Activated CD4-positive, CD25-positive, alpha-beta regulatory T cell (primary cell): Measurements from ENCODE around the gene TMEM143.
"Not testable (repeated sequence)": the region's sequence is repeated elsewhere in the genome, so short reads cannot be mapped to it uniquely, and the experiment has no call there.

Source experiments
- DNase-seq, 4 experiments: peaks; one replicate each; lab custom pipeline; 2025; lab: John Stamatoyannopoulos, UW

TMEM143 gene

GRCh38 chr19:48391100-48392005, 27.6 kb upstream of the TMEM143 start, which contains the start of gene KDELR1:
TSS of gene KDELR1 (minus strand) at chr19:48391551. CDS start at chr19:48391358, 193 bp downstream.
- DNase-seq: peak; percentile 41 to 61 (median 54)

GRCh38 chr19:48390188-48391099, 26.7 kb upstream of the TMEM143 start:
- peak; percentile 29 to 46 (median 33) for DNase-seq

- no peak for DNase-seq
These were observed 23.2 kb upstream of the TMEM143 start for GRCh38 chr19:48386981-48387380.

GRCh38 chr19:48385461-48386087, 21.8 kb upstream of the TMEM143 start:
- no peak for DNase-seq

- DNase-seq: no peak
These were observed 18.5 kb upstream of the TMEM143 start for GRCh38 chr19:48382286-48382685.

- DNase-seq: no peak
These were observed 17.6 kb upstream of the TMEM143 start for GRCh38 chr19:48381178-48381950.

DNA sequence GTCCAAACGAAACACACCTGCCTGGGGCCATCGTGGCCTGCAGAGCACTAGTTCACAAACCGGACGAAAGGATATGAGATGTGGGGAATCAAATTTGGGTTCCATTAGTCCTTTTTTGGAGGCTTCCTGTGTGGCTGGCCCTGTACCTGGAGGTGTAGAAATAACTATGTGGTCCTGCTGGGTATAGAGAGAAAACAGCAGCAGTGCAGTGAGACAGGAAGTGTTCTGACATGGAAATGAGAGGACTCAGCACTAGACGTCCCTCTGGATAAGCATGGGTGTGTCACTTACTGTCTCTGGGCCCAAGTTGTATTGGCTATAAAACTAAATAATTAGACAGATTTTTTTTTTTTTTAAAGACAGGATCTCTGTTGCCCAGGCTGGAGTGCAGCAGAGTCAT, 15.3 kb upstream of the TMEM143 start:
- DNase-seq: no peak

GRCh38 chr19:48378194-48378570, 14.4 kb upstream of the TMEM143 start:
- no peak for DNase-seq

GRCh38 chr19:48373567-48373966, 9.8 kb upstream of the TMEM143 start:
- no peak for DNase-seq

DNA sequence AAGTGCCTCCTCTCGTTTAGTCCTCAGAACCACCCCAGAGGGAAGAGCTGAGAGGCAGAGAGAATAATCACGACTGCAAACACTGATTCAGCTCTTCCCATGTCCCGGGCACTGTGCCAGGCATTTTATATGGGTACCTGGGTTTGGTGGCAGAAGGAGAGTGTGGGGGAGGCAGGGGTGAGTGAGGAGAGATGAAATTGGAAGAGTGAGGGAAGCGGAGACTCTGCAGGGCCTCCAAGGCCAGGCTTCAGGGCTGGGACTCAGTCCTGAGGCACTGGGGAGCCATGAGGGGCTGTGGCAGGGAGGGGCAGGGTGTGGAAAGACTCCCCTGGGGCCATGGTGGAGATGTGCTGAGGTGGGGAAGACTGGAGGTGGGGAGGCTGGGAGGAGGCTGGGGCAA, 9.2 kb upstream of the TMEM143 start:
- DNase-seq: no peak

GRCh38 chr19:48371771-48372170, 8.0 kb upstream of the TMEM143 start:
- not testable (repeated sequence) for DNase-seq

DNA sequence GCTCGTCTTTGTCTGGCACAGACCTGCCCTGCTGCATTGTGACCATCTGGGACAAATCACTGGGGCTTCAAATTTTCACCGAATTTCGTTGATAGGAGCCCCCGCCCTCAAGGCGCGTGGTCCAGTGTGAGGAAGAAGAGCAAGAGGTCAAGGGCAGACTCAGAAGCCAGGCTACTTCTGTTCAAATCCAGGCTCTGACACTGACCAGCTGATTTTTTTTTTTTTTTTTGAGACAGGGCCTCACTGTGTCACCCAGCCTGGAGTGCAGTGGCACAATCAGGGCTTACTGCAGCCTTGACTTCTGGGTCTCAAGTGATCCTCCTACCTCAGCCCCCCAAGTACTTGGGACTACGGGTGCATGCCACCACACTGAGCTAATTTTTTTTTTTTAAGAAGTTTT, 7.6 kb upstream of the TMEM143 start:
- DNase-seq: no peak

- no peak for DNase-seq
These were observed 7.2 kb upstream of the TMEM143 start for GRCh38 chr19:48370955-48371354.

GRCh38 chr19:48368936-48369335, 5.2 kb upstream of the TMEM143 start:
- no peak for DNase-seq

DNA sequence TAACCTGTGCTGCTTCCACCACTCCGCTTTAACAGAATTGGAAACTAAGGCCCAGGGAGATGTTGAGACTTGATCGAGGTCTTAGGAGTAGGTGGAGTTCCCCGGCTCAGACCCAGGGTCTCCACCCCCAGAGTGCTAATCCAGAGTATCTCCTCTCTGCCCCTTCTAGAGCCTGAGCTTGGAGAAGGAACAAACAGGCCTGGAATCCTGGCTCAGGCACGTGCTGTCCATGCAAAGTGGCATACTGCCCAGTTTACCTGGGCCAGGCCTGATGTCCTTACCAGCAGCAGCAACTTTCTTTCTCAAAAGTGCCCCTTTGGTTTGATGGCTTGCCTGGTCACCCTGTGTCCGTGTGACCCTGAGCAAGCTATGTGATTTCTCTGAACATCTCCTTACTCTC, 4.1 kb upstream of the TMEM143 start:
- no peak for DNase-seq

GRCh38 chr19:48365602-48366001, 1.9 kb upstream of the TMEM143 start:
- no peak for DNase-seq

DNA sequence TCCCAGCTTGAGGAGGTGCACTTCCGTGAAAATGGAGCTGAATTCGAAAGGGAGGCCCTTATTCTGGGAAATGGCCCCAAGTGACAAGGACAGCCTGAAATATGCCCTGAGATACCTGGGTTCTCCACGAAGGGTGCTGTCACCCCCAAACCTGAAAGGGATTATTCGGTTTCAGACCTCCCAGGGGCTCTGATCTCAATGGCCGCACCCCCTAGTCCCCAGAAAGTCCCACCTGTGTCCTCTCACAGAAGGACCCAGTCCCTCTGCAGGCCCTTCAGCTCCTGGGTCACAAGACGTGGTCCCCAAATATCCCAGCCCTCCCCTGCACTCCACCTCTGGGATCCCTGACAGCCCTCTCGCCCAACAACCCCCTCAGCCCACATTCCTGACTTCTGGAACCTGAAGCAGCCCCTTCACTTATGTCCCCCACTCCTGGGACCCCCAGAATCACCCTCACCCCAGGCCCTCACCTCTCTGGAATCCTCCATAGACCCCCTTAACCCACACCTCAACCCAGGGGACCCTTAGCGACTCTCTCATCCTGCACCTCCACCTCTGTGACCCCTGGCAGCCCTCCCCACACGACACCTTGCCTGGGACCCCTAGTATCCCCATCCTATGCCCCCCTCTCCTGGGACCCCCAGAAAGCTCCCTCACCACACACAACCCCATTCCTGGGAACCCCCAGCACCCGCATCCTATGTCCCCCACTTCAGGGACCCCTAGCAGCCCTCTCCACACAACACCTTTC, 1.0 kb upstream of the TMEM143 start:
- DNase-seq: no peak

DNA sequence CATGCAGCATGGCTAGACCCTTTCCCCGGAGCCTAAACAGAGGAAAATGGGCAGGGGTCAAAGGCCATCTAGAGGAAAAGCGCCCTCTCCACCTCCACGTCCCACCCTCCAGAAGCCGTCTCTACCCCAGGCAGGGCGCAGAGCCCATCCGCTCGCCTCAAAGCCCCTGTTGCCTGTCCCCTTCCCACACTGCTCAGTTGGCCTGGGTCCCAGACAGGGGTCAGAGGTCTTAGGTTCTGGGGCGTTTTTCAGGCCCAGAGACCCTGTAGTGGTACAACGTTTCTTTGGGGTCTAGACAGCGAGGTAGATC, 285 bp downstream of the TMEM143 start:
- DNase-seq: peak in 1 of 4 experiments; percentile 48

GRCh38 chr19:48362716-48363499, 832 bp downstream of the TMEM143 start:
- peak; percentile 70 to 76 (median 74) for DNase-seq

- DNase-seq: no peak
These were observed 1.8 kb downstream of the TMEM143 start for GRCh38 chr19:48361912-48362311.
